Suppressor macrophage treated with lipopolysaccharide for 1 hour (primary cell): Measurements from ENCODE around the gene ANTKMT.
"Not testable (repeated sequence)": the region's sequence is repeated elsewhere in the genome, so short reads cannot be mapped to it uniquely, and the experiment has no call there.

ENCODE experiments used
- DNase-seq, 3 donors: peaks; one replicate each; pipeline ENCODE4 v3.0.0-alpha.2; 2020 to 2022

The ANTKMT gene

GRCh38 chr16:728890-729744 is 8.2 kb downstream of the ANTKMT start:
- DNase-seq, result no peak

- no peak for DNase-seq
These were observed 9.1 kb downstream of the ANTKMT start for GRCh38 chr16:729768-730665.

- DNase-seq, result no peak
These were observed 9.9 kb downstream of the ANTKMT start for GRCh38 chr16:730666-731509.

DNA sequence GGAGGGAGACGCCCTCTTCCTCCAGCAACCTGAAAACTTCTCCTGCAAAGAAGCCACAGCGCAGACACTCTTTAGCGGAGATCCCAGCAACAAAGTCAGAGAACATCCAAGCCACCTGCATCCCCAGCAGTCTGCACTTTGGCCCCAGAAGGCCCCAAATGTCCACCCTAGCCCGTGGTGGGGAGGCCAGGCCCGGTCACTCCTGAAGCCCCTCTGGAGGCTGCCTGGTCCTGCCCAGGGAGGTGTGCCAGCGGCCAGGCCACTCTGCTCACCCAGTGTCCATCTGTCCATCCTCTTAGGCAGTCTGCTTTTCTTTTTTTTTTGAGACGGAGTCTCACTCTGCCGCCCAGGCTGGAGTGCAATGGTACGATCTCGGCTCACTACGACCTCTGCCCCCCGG is 11.4 kb downstream of the ANTKMT start:
- no peak for DNase-seq

GRCh38 chr16:732936-733335 is 12.0 kb downstream of the ANTKMT start:
- no peak for DNase-seq

DNA sequence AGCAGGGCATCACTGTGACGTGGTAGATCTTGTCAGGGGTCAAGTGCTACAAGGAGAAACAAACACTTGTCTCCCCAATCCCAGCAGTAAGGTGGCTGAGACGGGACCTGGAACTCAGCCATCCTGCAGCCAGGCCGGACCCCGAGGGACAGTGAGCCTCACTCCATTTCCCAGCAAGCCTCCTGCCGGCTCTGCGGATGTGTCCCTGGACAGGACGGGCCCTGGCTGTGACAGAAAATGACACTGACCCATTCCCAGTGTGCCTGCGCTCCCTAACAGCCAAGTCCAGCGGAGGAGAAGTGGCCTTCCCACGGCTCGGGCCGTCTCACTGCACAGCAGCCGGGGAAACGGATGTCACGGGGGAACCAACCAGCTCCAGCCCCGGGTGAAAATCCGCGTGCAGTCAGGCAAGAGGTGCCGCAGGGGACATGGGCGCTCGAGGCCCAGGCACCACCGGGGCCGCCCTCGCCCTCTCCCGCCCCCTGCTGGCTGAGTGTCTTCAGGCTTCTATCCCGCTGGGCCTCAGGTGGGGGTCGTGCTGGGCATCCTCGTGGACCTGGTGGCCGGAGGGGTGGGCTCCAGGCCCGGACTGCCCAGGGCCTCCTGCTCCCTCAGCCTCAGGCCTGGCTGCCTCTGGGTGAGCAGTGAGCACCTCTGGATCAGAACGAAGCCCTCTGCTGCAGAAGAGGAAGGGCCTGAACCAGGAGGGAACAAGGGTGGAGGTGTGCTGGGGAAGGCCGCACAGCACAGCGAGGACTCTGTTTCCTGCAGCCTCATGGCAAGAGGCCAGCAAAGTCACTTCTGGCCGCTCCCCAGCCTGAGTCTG is 12.6 kb downstream of the ANTKMT start:
- DNase-seq, result peak in 2 of 3 donors; percentile 38 to 40

- DNase-seq, result no peak
These were observed 13.4 kb downstream of the ANTKMT start for GRCh38 chr16:734208-734980.

- DNase-seq, result no peak
These were observed 14.3 kb downstream of the ANTKMT start for GRCh38 chr16:734981-735881.

GRCh38 chr16:735982-736453 is 15.1 kb downstream of the ANTKMT start:
- DNase-seq, result no peak

DNA sequence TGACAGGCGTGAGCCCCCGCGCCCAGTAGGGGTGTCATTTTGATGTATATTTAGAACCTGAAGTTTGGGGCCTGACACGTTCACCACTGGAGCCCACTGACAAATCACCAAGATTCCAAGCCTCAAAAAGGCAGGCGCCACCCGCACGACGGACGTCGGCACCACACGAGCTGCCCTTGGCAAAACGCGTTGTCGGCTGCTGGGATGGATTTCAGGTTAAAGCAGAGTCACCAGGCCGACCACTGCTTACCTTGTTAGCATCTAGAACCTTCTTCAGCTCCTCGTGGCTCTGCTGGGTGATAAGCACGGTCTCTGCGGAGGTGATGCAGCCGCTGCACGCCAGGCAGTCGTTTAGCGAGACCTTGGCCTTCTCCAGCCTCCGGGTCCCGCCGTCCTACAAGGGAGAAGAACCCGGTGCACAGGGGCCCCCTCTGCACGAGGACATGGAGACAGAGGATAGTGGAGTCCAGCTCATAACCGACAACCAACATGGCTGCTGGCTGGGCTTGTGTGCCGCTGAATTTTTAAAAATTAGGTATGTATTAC is 16.1 kb downstream of the ANTKMT start:
- DNase-seq, result no peak

GRCh38 chr16:739560-740458 is 18.9 kb downstream of the ANTKMT start:
- no peak for DNase-seq

GRCh38 chr16:740459-740763 is 19.5 kb downstream of the ANTKMT start:
- peak in 2 of 3 donors; percentile 38 to 48 for DNase-seq

GRCh38 chr16:740764-741505 is 20.0 kb downstream of the ANTKMT start, which contains the start of gene CIAO3:
TSS of gene CIAO3 (minus strand) at chr16:740997. CDS start at chr16:740985, 12 bp downstream.
- peak; percentile 92 to 96 (median 95) for DNase-seq

GRCh38 chr16:741986-742629 is 21.2 kb downstream of the ANTKMT start:
- DNase-seq, result no peak

DNA sequence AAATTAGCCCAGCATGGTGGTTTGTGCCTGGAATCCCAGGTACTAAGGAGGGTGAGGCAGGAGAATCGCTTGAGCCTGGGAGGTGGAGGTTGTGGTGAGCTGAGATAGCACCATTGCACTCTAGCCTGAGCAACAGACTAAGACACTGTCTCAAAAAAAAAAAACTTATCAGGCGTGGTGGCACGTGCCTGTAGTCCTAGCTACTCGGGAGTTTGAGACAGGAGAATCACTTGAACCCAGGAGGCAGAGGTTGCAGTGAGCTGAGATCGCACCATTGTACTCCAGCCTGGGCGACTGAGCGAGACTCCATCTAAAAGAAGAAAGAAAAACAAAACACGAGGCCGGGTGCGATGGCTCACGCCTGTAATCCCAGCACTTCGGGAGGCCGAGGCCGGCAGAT is 21.9 kb downstream of the ANTKMT start:
- not testable (repeated sequence) for DNase-seq

DNA sequence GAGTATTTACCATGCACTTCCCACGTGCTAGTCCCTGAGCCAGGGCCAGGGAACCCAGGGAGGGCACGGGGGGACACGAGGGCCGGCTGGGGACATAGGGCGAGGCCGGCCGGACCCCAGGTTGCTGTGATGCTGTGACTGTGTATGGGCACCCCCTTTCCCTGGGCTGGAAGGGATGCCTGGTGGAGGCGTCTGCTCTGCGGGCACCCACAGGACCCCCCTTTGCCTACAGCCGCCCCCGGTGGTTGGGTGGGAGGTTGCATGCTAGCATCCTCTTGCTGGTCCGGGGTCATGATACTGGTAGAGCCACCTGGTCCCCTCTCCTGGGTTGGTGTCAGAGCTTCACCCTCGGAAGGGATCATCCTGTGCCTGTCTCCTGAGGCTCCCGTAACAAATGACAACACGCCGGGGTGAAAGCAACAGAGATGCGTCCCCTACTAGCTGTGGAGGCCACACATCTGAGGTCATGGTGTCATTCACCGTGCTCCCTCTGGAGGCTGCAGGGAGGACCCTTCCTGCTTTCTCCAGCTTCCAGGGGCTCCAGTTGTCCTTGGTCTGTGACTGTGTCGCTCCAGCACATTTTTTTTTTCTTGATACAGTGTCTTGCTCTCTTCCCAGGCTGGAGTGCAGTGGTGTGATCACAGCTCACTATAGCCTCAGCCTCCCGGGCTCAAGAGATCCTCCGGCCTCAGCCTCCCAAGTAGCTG is 23.0 kb downstream of the ANTKMT start:
- no peak for DNase-seq

GRCh38 chr16:745739-746138 is 24.8 kb downstream of the ANTKMT start:
- no peak for DNase-seq
